HG03196 (cell line): ENCODE results near the gene CFAP99.
A peak's percentile ranks its signal among the peaks of the same experiment; 100 is the strongest.

ENCODE experiments used
- ATAC-seq: cut with Tn5 transposase; IDR thresholded peaks from one replicate; pipeline ENCODE4 v1.9.1; 2021; ENCODE audit not compliant: unreplicated experiment

Gene CFAP99

GRCh38 chr4:2497931-2498330 lies 79.2 kb downstream of the CFAP99 start:
- peak; percentile 68 for ATAC-seq

- ATAC-seq: no peak
Observed at GRCh38 chr4:2500547-2500946, 81.8 kb downstream of the CFAP99 start.

- ATAC-seq: no peak
Observed at GRCh38 chr4:2501034-2501594, 82.4 kb downstream of the CFAP99 start.

DNA sequence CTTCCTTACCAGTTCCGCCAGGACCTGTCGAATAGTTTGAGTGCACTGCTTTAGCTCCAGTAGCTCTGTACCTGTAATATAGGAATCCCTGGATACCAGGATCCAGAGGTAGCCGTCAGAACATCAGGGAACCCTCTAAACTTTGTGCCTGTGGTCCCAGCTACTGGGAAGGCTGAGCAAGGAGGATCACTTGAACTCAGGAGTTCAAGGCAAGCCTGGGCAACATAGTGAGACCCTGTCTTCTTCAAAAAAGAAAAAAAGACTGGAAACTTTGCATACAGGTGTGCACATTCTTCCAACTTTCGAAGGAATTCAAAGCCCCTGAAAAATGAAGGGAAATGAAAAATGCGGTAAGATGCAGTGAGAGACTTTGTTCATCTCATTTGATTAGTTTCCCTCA lies 85.1 kb downstream of the CFAP99 start:
- ATAC-seq: no peak

DNA sequence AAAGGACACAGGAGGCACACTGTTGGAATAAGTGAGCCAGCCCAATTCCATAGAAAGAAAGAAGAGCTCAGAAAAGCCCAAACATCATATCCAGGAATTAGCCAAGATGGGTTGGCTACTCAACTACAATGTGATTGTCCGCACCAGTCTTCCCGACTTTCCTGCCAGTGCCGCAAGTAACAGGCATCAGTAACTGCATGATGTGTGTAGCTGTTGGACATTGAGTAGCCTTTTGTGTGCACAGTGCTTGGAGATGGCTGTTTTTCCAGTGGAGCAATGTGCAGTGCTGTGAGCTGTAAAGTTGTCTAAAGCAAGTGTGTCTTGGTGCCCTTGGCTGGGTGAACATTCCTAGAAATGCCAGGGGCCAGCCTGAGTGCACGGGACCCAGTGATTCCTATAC lies 88.5 kb downstream of the CFAP99 start:
- no peak for ATAC-seq

- no peak for ATAC-seq
Observed at GRCh38 chr4:2507855-2508254, 89.1 kb downstream of the CFAP99 start.

DNA sequence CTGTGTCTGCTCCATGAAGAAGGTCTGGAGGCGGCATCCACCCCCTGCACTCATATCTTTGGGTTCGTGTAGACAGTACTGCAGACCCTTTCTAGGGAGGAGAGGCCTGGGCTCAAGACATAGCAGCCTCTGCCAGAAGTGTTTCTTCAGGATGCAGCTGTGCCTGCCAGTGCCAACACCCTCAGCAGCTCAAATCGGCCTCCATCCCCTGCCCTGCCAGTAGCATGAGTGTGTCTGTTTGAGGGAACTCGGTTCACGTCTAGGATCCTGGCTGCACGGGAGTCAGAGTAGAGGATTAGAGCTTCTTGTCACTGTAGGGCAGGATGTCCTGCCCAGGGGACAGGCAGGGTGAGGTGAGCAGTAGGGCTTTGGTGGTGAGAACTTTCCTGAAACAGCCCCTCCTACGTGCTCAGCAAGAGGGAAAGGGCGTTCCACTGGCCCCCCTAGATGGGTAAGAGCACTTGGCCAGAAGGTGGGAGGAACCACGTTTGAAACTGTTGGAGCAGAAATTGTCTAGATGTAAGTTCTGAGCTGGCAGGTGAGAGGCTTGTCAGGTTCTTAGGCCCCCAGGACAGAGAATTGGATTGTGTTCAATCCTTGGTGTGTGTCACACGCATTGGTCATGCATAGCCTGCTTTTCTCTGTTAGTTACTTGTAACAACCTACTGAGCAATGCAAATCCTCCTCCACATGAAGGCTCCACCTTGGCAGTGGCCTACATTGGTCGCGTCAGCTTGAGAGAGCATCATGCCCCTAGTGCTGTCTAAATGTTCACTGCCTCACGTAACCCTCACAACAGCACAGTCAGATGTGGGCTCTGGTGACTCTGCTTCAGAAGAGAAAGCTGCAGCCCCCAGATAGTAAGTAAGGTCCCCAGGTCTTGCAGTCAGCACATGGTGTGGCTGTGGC lies 91.8 kb downstream of the CFAP99 start:
- ATAC-seq: no peak

DNA sequence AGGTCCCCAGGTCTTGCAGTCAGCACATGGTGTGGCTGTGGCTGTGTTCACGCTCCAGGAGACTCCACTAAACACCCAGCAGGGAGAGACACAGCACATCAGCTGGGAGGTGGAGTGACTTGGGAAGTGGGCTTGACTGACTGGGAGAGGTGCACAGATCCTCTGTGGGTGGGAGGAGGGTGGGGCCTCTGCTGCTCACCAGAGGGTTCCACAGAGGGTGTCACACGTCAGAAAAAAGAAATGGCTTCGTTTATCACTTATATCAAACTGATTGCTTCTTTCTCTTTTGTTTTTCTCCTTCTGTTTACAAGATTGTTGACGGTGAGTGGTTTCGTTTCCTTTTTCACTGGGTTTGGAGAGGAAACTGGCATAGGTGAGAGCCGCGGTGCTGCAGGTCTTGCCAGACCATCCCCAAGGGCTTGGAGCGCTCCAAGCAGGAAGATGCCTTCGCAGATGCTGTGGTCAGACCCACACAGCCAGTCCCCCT lies 92.9 kb downstream of the CFAP99 start:
- ATAC-seq: no peak
